Panc1 (cell line): Measurements from ENCODE around the gene SLX9. TPM values are rescaled to one million over a fixed set of nuclear protein-coding genes. Genes with fewer than 3 reads are reported as not detected.
A peak's percentile ranks its signal among the peaks of the same experiment; 100 is the strongest.

Experiments
- ATAC-seq: fragments of 200-7000 bp; cut with Tn5 transposase; 2 replicates; pipeline ENCODE4 v1.9.1; 2020; ENCODE audit warnings: mild to moderate bottlenecking, moderate library complexity
- BruUV-seq: library from RNA; stranded (reverse); fragments of 400-500 nt; replicated peaks from 2 replicates; lab custom pipeline; 2021; lab: Mats Ljungman, UMichigan
- CTCF ChIA-PET: fragments of 300-600 bp; sonication (Branson Sonifier 250); formaldehyde crosslinking; loops from one replicate; lab custom pipeline; 2022; ENCODE audit warnings: antibody characterized with exemption; lab: Charles Lee
- POLR2A ChIA-PET: fragments of 300-600 bp; sonication (Branson Sonifier 250); formaldehyde crosslinking; loops from one replicate; lab custom pipeline; 2022; ENCODE audit warnings: antibody characterized with exemption; lab: Charles Lee
- DNase-seq: peaks from one replicate; pipeline ENCODE4 v3.0.0-alpha.2; 2010; ENCODE audit warnings: low read depth, low spot score
- H3K27ac ChIP-seq: 2 replicates; pipeline ENCODE4 v1.5.1; 2011; ENCODE audit warnings: mild to moderate bottlenecking, low read length, inconsistent platforms
- H3K27me3 ChIP-seq: fragments of 200-500 bp; sonication (Bioruptor generic); 2 replicates; pipeline ENCODE4 v1.6.0; 2014; ENCODE audit warnings: low read length, inconsistent platforms; ENCODE audit not compliant: control insufficient read depth, insufficient read depth
- H3K36me3 ChIP-seq: fragments of 200-500 bp; sonication (Bioruptor generic); 2 replicates; pipeline ENCODE4 v1.5.1; 2014; ENCODE audit warnings: inconsistent platforms, mild to moderate bottlenecking, low read length, moderate library complexity; ENCODE audit not compliant: control insufficient read depth, insufficient read depth
- H3K4me1 ChIP-seq: 2 replicates; pipeline ENCODE4 v1.5.1; 2011; ENCODE audit warnings: inconsistent platforms, mild to moderate bottlenecking, low read length, moderate library complexity; ENCODE audit not compliant: control insufficient read depth, insufficient read depth
- H3K4me3 ChIP-seq, 2 experiments: 2 replicates each; pipeline ENCODE4 v1.5.1; 2011 to 2012; ENCODE audit warnings: low read depth in 2 of 2, low read length in 2 of 2, mild to moderate bottlenecking in 2 of 2, inconsistent platforms in 1 of 2, moderate library complexity in 1 of 2
- H3K9me3 ChIP-seq: fragments of 200-500 bp; sonication (Bioruptor generic); 2 replicates; pipeline ENCODE4 v1.5.1; 2014; ENCODE audit warnings: low read depth, mild to moderate bottlenecking, inconsistent platforms, low read length, moderate library complexity; ENCODE audit not compliant: control insufficient read depth, insufficient read depth
- POLR2AphosphoS5 ChIP-seq: IDR thresholded peaks from 2 replicates; pipeline ENCODE4 v1.6.1; 2012; ENCODE audit warnings: mild to moderate bottlenecking, low read depth, low read length, moderate library complexity
- SIN3A ChIP-seq: IDR thresholded peaks from 2 replicates; pipeline ENCODE4 v1.6.1; 2012; ENCODE audit warnings: low read depth, mild to moderate bottlenecking, low read length, moderate library complexity, borderline replicate concordance; ENCODE audit not compliant: insufficient read depth
- TCF7L2 ChIP-seq: IDR thresholded peaks from 2 replicates; pipeline ENCODE4 v1.6.1; 2011; ENCODE audit warnings: mild to moderate bottlenecking, low read depth, low read length, inconsistent platforms
- in situ Hi-C: cut with HindIII; loops from 2 replicates; pipeline ENCODE4 v1.10.0; 2016; ENCODE audit warnings: low sequenced_read_pairs, low pct_unique_long_range_greater_than_20kb
- intact Hi-C: fragments of 100-400 bp; cut with micrococcal nuclease; formaldehyde crosslinking; loops from one replicate; pipeline ENCODE4 v1.10.0; 2022; ENCODE audit not compliant: unreplicated experiment
- total RNA-seq: library from RNA; stranded (reverse); gene quantifications from one replicate; pipeline ENCODE4 v1.2.1, GENCODE V29; 2021; ENCODE audit not compliant: unreplicated experiment
- TF ChIP-seq, protein P1 (sequence below): fragments of 450-650 bp; IDR thresholded peaks from 2 replicates; pipeline ENCODE4 v1.5.1; 2017; ENCODE audit warnings: mild to moderate bottlenecking
- TF ChIP-seq, protein P2 (sequence below), 2 experiments: IDR thresholded peaks; 2 replicates each; pipeline ENCODE4 v1.6.1; 2011 to 2012; ENCODE audit warnings: low read depth in 2 of 2, control low read depth in 1 of 2, low read length in 1 of 2, mild to moderate bottlenecking in 1 of 2, moderate library complexity in 1 of 2; ENCODE audit not compliant: insufficient read depth in 1 of 2

SLX9 gene
- total RNA-seq, 1 experiment from 2014 or later = 50.9 TPM

DNA sequence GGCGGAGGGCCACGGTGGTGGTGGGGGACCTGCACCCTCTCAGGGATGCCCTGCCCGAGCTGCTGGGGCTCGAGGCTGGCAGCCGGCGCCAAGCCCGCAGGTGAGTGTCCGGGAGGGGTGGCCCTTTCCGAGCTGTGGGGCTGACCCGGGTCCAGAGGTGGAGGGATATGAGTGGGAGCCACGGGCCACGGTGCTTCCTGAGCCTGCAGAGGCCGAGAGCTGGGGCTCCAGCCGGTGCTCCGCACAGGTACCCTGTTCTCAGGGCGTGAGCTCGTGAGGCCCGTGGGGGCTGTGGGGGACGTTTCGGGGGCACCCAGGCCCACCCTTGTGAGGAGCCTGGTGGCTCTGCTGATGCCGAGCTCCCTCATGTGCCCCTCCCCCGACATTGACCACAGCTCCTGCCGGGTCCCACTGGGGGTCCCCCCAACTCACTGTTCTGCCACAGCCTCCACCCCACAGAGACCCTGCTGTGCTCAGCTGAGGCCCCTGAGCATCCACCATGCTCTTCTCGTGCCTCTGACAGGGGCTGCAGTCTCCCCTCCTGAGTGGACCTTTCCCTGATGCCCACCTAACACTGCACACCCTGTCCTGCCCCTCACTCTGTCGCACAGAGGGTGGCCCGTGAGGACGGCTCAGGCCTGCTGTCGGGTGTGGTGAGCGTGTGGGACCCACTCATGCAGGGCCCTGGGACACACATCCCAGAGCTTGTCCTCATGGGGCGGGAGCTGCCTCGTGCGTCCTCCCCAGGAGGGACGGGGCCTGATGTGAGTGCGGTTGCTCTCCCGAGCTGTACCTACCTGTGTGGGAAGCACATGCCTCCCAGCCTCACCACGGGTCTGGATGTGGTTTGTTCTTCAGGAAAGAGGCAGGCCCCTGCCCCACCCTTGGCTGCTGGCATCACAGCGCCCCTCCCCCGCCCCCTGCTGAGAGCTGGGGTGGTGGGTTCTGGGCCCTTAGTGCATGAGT, 27.5 kb downstream of the SLX9 start:
- CTCF ChIA-PET = interaction anchor here (0.6 kb wide), 1 partner anchor 17 kb away, joined by 3 read pairs; no protein-coding TSS in a partner anchor
- BruUV-seq = no TSS peak
- Histone ChIP-seq H3K27ac (no peak overlapping the region), H3K4me1 (no peaks in the 10 kb centered on the region), H3K4me3 (no peak overlapping the region), H3K27me3 (no peaks in the 10 kb centered on the region), H3K9me3 (no peaks in the 10 kb centered on the region), H3K36me3 (no peaks in the 10 kb centered on the region)
- TF ChIP-seq SIN3A (no peak), POLR2AphosphoS5 (no peak), TCF7L2 (no peak)
- TF ChIP-seq, protein P1, sequence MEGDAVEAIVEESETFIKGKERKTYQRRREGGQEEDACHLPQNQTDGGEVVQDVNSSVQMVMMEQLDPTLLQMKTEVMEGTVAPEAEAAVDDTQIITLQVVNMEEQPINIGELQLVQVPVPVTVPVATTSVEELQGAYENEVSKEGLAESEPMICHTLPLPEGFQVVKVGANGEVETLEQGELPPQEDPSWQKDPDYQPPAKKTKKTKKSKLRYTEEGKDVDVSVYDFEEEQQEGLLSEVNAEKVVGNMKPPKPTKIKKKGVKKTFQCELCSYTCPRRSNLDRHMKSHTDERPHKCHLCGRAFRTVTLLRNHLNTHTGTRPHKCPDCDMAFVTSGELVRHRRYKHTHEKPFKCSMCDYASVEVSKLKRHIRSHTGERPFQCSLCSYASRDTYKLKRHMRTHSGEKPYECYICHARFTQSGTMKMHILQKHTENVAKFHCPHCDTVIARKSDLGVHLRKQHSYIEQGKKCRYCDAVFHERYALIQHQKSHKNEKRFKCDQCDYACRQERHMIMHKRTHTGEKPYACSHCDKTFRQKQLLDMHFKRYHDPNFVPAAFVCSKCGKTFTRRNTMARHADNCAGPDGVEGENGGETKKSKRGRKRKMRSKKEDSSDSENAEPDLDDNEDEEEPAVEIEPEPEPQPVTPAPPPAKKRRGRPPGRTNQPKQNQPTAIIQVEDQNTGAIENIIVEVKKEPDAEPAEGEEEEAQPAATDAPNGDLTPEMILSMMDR = no peak
- TF ChIP-seq, protein P2, sequence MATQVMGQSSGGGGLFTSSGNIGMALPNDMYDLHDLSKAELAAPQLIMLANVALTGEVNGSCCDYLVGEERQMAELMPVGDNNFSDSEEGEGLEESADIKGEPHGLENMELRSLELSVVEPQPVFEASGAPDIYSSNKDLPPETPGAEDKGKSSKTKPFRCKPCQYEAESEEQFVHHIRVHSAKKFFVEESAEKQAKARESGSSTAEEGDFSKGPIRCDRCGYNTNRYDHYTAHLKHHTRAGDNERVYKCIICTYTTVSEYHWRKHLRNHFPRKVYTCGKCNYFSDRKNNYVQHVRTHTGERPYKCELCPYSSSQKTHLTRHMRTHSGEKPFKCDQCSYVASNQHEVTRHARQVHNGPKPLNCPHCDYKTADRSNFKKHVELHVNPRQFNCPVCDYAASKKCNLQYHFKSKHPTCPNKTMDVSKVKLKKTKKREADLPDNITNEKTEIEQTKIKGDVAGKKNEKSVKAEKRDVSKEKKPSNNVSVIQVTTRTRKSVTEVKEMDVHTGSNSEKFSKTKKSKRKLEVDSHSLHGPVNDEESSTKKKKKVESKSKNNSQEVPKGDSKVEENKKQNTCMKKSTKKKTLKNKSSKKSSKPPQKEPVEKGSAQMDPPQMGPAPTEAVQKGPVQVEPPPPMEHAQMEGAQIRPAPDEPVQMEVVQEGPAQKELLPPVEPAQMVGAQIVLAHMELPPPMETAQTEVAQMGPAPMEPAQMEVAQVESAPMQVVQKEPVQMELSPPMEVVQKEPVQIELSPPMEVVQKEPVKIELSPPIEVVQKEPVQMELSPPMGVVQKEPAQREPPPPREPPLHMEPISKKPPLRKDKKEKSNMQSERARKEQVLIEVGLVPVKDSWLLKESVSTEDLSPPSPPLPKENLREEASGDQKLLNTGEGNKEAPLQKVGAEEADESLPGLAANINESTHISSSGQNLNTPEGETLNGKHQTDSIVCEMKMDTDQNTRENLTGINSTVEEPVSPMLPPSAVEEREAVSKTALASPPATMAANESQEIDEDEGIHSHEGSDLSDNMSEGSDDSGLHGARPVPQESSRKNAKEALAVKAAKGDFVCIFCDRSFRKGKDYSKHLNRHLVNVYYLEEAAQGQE (IDR thresholded peaks at IDR 0.05; ENCODE audit: insufficient read depth in 1 of 2, low read depth in 2 of 2, low read length in 1 of 2) = no peak
- intact Hi-C loops = no loop called here
- POLR2A ChIA-PET = no interaction called here
- DNase-seq (no peak), ATAC-seq (0 out of 2 replicates have a peak, but pooled peaks have one; percentile 25)
- in situ Hi-C loops = no loop called here

DNA sequence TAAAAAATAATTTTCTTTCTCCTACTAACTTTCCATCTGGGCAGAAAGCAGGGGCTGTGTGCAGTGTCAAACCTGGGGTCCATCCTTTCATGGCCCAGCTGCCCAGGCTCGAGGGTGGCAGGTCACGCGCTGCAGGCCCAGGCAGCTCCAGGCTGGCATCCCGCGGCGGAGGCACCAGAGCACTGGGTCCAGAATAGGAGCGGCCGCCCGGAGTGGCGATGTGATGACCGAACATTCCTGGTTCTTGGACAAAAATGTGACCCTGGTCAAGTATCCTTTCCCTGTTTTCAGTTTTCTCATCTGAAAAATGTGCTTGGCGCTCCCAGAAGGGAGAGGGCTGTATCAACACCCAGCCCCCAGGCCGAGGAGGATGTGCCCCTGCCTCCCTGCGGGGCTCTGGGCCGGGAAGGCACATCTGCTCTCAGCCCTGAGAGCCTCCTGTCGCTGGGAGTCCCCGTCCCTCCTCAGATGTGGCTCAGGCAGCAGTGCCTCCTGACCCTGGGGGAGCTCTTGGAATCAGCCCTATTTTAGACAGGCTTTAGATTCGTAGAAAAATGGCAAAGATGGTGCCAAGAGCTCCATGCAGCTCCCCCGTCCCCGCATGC, 29.3 kb downstream of the SLX9 start:
- Histone ChIP-seq H3K36me3 (no peaks in the 10 kb centered on the region), H3K4me1 (no peaks in the 10 kb centered on the region), H3K27ac (no peak overlapping the region), H3K27me3 (no peaks in the 10 kb centered on the region), H3K9me3 (no peaks in the 10 kb centered on the region), H3K4me3 (no peak overlapping the region)
- CTCF ChIA-PET = no interaction called here
- DNase-seq (no peak), ATAC-seq (no peak)
- intact Hi-C loops (no loop called here), in situ Hi-C loops (no loop called here)
- POLR2A ChIA-PET = no interaction called here
- no peak for TF ChIP-seq POLR2AphosphoS5
- BruUV-seq = no TSS peak
